OCI-LY3 (cell line): ENCODE measurements around the gene KLHL6.

Source experiments
- H2AFZ ChIP-seq: fragments of 200-600, 300-600 bp; shearing (Covaris generic); 2 replicates; pipeline ENCODE4 v1.6.0; 2014; ENCODE audit warnings: antibody characterized with exemption, low read depth, low read length
- H3K27ac ChIP-seq: fragments of 200-600, 300-600 bp; sonication (generic); 2 replicates; pipeline ENCODE4 v1.5.1; 2014; ENCODE audit warnings: mild to moderate bottlenecking, low read length, moderate library complexity, mixed read lengths
- H3K27me3 ChIP-seq: fragments of 200-600, 300-600 bp; sonication (generic); 2 replicates; pipeline ENCODE4 v1.6.1; 2014; ENCODE audit warnings: low read depth, low read length, mixed read lengths
- H3K36me3 ChIP-seq: fragments of 200-600, 300-600 bp; sonication (generic); replicated peaks from 2 replicates; pipeline ENCODE3; 2014; ENCODE audit warnings: low read depth, low read length, mixed read lengths
- H3K4me1 ChIP-seq: fragments of 300-600, 200-600 bp; sonication (generic); 2 replicates; pipeline ENCODE4 v1.6.1; 2014; ENCODE audit warnings: low read length, mixed read lengths
- H3K4me2 ChIP-seq: fragments of 200-600, 300-600 bp; sonication (generic); 2 replicates; pipeline ENCODE4 v1.6.1; 2014; ENCODE audit warnings: low read length, mixed read lengths
- H3K4me3 ChIP-seq: fragments of 300-600, 200-600 bp; sonication (generic); 2 replicates; pipeline ENCODE4 v1.5.1; 2014; ENCODE audit warnings: antibody characterized with exemption, mild to moderate bottlenecking, low read length, moderate library complexity
- H3K79me2 ChIP-seq: fragments of 300-600, 200-600 bp; shearing (Covaris generic); 2 replicates; pipeline ENCODE4 v1.6.1; 2014; ENCODE audit warnings: mild to moderate bottlenecking, low read length, mixed read lengths
- H3K9ac ChIP-seq: fragments of 300-600, 200-600 bp; shearing (Covaris generic); 2 replicates; pipeline ENCODE4 v1.6.0; 2014; ENCODE audit warnings: mild to moderate bottlenecking, low read length, moderate library complexity
- H3K9me3 ChIP-seq: fragments of 200-600, 300-600 bp; shearing (Covaris generic); 2 replicates; pipeline ENCODE4 v1.6.1; 2014; ENCODE audit warnings: low read length, mixed read lengths; ENCODE audit not compliant: insufficient read depth
- H4K20me1 ChIP-seq: fragments of 200-600, 300-600 bp; sonication (generic); 2 replicates; pipeline ENCODE4 v1.6.1; 2016; ENCODE audit warnings: low read length, mixed read lengths; ENCODE audit not compliant: insufficient read depth
- CTCF ChIP-seq: fragments of 200-600, 300-600 bp; sonication (generic); IDR thresholded peaks from 2 replicates; pipeline ENCODE4 v1.5.1; 2014; ENCODE audit warnings: antibody characterized with exemption, low read length, low read depth
- EZH2phosphoT487 ChIP-seq: fragments of 200-600 bp; shearing (Covaris generic); IDR thresholded peaks from 2 replicates; pipeline ENCODE4 v1.6.1; 2018; ENCODE audit warnings: antibody characterized with exemption, mixed run types, low read depth

Gene KLHL6

GRCh38 chr3:183488343-183488742, 67.2 kb downstream of the KLHL6 start:
- Histone ChIP-seq H3K4me3 (no peak overlapping the region), H4K20me1 (peaks cover 13% of the 10 kb centered on the region; the same call in 1 of the 2 replicates), H3K36me3 (peaks cover 57% of the 10 kb centered on the region), H3K27ac (no peak overlapping the region), H3K27me3 (no peaks in the 10 kb centered on the region), H3K79me2 (no peaks in the 10 kb centered on the region), H2AFZ (no peak overlapping the region), H3K9me3 (no peaks in the 10 kb centered on the region), H3K4me1 (no peaks in the 10 kb centered on the region), H3K4me2 (no peak overlapping the region), H3K9ac (no peak overlapping the region)
- TF ChIP-seq EZH2phosphoT487 (no peak), CTCF (no peak)

GRCh38 chr3:183487896-183488295, 67.6 kb downstream of the KLHL6 start:
- no peak for TF ChIP-seq CTCF
- no peak for TF ChIP-seq EZH2phosphoT487
- H3K4me1 ChIP-seq, result no peaks in the 10 kb centered on the region

GRCh38 chr3:183487016-183487415, 68.5 kb downstream of the KLHL6 start:
- no peak overlapping the region for H3K4me3 ChIP-seq
- no peaks in the 10 kb centered on the region for H3K9me3 ChIP-seq
- H3K4me2 ChIP-seq, result no peak overlapping the region
- H3K9ac ChIP-seq, result no peak overlapping the region
- no peak overlapping the region for H3K27ac ChIP-seq
- no peaks in the 10 kb centered on the region for H3K4me1 ChIP-seq
- no peaks in the 10 kb centered on the region for H3K27me3 ChIP-seq
- TF ChIP-seq EZH2phosphoT487, result no peak
- no peak for TF ChIP-seq CTCF
- no peaks in the 10 kb centered on the region for H3K79me2 ChIP-seq
- H3K36me3 ChIP-seq, result peaks cover 44% of the 10 kb centered on the region
- H2AFZ ChIP-seq, result no peak overlapping the region
- peaks cover 13% of the 10 kb centered on the region; the same call in 1 of the 2 replicates for H4K20me1 ChIP-seq

More at GRCh38 chr3:183487896-183488295, 67.6 kb downstream of the KLHL6 start:
- Histone ChIP-seq H3K4me2 (no peak overlapping the region), H3K79me2 (no peaks in the 10 kb centered on the region), H3K9ac (no peak overlapping the region), H3K27me3 (no peaks in the 10 kb centered on the region), H3K36me3 (peaks cover 52% of the 10 kb centered on the region), H4K20me1 (peaks cover 13% of the 10 kb centered on the region; the same call in 1 of the 2 replicates), H2AFZ (no peak overlapping the region), H3K9me3 (no peaks in the 10 kb centered on the region), H3K27ac (no peak overlapping the region), H3K4me3 (no peak overlapping the region)

GRCh38 chr3:183486472-183486871, 69.0 kb downstream of the KLHL6 start:
- Histone ChIP-seq H3K27me3 (no peaks in the 10 kb centered on the region), H3K4me1 (no peaks in the 10 kb centered on the region), H3K4me2 (no peak overlapping the region), H3K27ac (no peak overlapping the region), H3K36me3 (peaks cover 38% of the 10 kb centered on the region), H3K79me2 (no peaks in the 10 kb centered on the region), H2AFZ (no peak overlapping the region), H3K9me3 (no peaks in the 10 kb centered on the region), H4K20me1 (peaks cover 13% of the 10 kb centered on the region; the same call in 1 of the 2 replicates), H3K9ac (no peak overlapping the region), H3K4me3 (no peak overlapping the region)
- TF ChIP-seq EZH2phosphoT487 (no peak), CTCF (no peak)
